SH-SY5Y (cell line): ENCODE data around the gene OR5AL1.

Experiments used
- GATA2 ChIP-seq: IDR thresholded peaks from 2 replicates; pipeline ENCODE4 v1.6.1; 2011; ENCODE audit warnings: mild to moderate bottlenecking, low read depth, low read length
- GATA3 ChIP-seq: IDR thresholded peaks from 2 replicates; pipeline ENCODE4 v1.6.1; 2011; ENCODE audit warnings: low read depth, mild to moderate bottlenecking, low read length, moderate library complexity

GRCh38 chr11:56394381-56394780, 18.1 kb upstream of the OR5AL1 start:
- TF ChIP-seq GATA2 (no peak), GATA3 (no peak)
